Parathyroid adenoma (tissue), 2 donors: ENCODE data around the gene SLC6A13.

Experiments used
- H2AFZ ChIP-seq: fragments of 300-600 bp; sonication (generic); one replicate; pipeline ENCODE4 v1.7.0; 2017; ENCODE audit warnings: antibody characterized with exemption, mild to moderate bottlenecking
- H3K27ac ChIP-seq: fragments of 300-600 bp; sonication (generic); one replicate; pipeline ENCODE4 v1.7.0; 2017
- H3K27me3 ChIP-seq: fragments of 300-600 bp; sonication (generic); one replicate; pipeline ENCODE4 v1.7.0; 2017; ENCODE audit warnings: low read length; ENCODE audit not compliant: control insufficient read depth, insufficient read depth
- H3K36me3 ChIP-seq: fragments of 300-600 bp; sonication (generic); one replicate; pipeline ENCODE4 v1.7.0; 2017; ENCODE audit warnings: low read length; ENCODE audit not compliant: control insufficient read depth, insufficient read depth
- H3K4me1 ChIP-seq: fragments of 300-600 bp; sonication (generic); one replicate; pipeline ENCODE4 v1.7.0; 2017; ENCODE audit warnings: control low read depth
- H3K4me2 ChIP-seq: fragments of 300-600 bp; sonication (generic); one replicate; pipeline ENCODE4 v1.7.0; 2017; ENCODE audit warnings: low read length
- H3K4me3 ChIP-seq: fragments of 300-600 bp; sonication (generic); one replicate; pipeline ENCODE4 v1.7.0; 2017; ENCODE audit warnings: low read depth, low read length
- H3K79me2 ChIP-seq: fragments of 300-600 bp; sonication (generic); one replicate; pipeline ENCODE4 v1.7.0; 2017; ENCODE audit warnings: control low read depth
- H3K9ac ChIP-seq: fragments of 300-600 bp; sonication (generic); one replicate; pipeline ENCODE4 v1.7.0; 2017; ENCODE audit warnings: mild to moderate bottlenecking
- H3K9me3 ChIP-seq: fragments of 300-600 bp; sonication (generic); one replicate; pipeline ENCODE4 v1.7.0; 2017; ENCODE audit warnings: low read length; ENCODE audit not compliant: control insufficient read depth
- TF ChIP-seq, protein P1 (sequence below): fragments of 300-600 bp; sonication (generic); IDR thresholded peaks from one replicate; pipeline ENCODE4 v1.7.0; 2017; ENCODE audit warnings: antibody characterized with exemption, mild to moderate bottlenecking
- donor health status: primary hyperparathyroidism.

Gene SLC6A13

GRCh38 chr12:224330-224729 is 38.3 kb downstream of the SLC6A13 start:
- Histone ChIP-seq H3K79me2 (no peaks in the 10 kb centered on the region), H3K27me3 (no peaks in the 10 kb centered on the region), H2AFZ (no peak overlapping the region), H3K27ac (no peak overlapping the region), H3K9ac (no peak overlapping the region), H3K4me1 (peaks cover 22% of the 10 kb centered on the region), H3K4me3 (no peak overlapping the region), H3K36me3 (no peaks in the 10 kb centered on the region), H3K9me3 (no peaks in the 10 kb centered on the region), H3K4me2 (no peak overlapping the region)
- TF ChIP-seq, protein P1, sequence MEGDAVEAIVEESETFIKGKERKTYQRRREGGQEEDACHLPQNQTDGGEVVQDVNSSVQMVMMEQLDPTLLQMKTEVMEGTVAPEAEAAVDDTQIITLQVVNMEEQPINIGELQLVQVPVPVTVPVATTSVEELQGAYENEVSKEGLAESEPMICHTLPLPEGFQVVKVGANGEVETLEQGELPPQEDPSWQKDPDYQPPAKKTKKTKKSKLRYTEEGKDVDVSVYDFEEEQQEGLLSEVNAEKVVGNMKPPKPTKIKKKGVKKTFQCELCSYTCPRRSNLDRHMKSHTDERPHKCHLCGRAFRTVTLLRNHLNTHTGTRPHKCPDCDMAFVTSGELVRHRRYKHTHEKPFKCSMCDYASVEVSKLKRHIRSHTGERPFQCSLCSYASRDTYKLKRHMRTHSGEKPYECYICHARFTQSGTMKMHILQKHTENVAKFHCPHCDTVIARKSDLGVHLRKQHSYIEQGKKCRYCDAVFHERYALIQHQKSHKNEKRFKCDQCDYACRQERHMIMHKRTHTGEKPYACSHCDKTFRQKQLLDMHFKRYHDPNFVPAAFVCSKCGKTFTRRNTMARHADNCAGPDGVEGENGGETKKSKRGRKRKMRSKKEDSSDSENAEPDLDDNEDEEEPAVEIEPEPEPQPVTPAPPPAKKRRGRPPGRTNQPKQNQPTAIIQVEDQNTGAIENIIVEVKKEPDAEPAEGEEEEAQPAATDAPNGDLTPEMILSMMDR, result no peak

DNA sequence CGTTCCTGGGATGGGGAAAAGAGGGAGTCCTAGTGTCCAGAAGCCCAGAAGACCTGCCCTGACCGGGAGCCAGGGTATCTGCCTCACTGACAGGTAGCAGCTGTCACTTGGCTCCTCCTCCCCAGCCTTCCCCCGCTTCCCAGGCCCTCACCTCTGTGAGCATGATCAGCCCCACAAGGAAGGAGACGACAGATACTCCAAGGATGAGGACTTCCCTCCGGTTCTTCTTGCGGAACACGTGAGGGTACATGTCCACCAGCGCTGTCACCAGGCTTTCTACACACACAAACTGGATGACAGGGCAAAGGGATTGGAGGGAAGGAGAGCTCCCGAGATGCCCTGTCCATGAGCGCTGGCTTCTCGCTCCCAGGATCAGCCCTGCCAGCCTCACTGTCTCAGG is 38.8 kb downstream of the SLC6A13 start:
- H3K9ac ChIP-seq, result no peak overlapping the region
- no peaks in the 10 kb centered on the region for H3K36me3 ChIP-seq
- peaks cover 17% of the 10 kb centered on the region for H3K4me1 ChIP-seq

DNA sequence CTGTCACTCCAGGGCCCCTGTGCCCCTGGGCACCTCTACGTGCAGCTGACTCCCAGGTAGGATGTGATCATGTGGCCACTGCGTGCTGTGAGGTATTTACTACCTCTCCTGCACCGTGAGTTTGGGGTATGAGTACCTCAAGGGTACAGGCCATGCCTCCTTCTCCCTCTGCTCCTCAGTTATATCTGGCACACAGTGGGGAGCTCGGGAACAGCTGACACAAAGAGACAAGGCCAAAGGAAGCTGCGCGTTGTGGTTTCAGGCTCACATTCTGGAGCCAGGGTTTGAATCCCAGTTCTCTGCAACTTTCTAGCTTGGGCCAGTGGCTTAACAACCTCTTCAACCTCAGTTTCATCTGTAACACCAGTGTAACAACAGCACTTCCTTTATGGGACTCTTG is 40.9 kb downstream of the SLC6A13 start:
- no peaks in the 10 kb centered on the region for H3K79me2 ChIP-seq
- no peak overlapping the region for H3K4me2 ChIP-seq
- TF ChIP-seq, protein P1, result no peak
- H3K9me3 ChIP-seq, result no peaks in the 10 kb centered on the region
- H3K9ac ChIP-seq, result no peak overlapping the region
- no peak overlapping the region for H3K4me3 ChIP-seq
- H2AFZ ChIP-seq, result no peak overlapping the region
- H3K4me1 ChIP-seq, result no peaks in the 10 kb centered on the region
- no peaks in the 10 kb centered on the region for H3K36me3 ChIP-seq
- H3K27me3 ChIP-seq, result no peaks in the 10 kb centered on the region
- no peak overlapping the region for H3K27ac ChIP-seq

More for the DNA sequence above, 38.8 kb downstream of the SLC6A13 start:
- no peaks in the 10 kb centered on the region for H3K79me2 ChIP-seq
- no peak overlapping the region for H3K27ac ChIP-seq
- H2AFZ ChIP-seq, result no peak overlapping the region
- TF ChIP-seq, protein P1, result no peak
- H3K27me3 ChIP-seq, result no peaks in the 10 kb centered on the region
- no peaks in the 10 kb centered on the region for H3K9me3 ChIP-seq
- no peak overlapping the region for H3K4me2 ChIP-seq
- no peak overlapping the region for H3K4me3 ChIP-seq

- TF ChIP-seq, protein P1, result no peak
- Histone ChIP-seq H3K4me2 (no peak overlapping the region), H2AFZ (no peak overlapping the region), H3K27me3 (no peaks in the 10 kb centered on the region), H3K36me3 (no peaks in the 10 kb centered on the region), H3K9ac (no peak overlapping the region), H3K4me1 (no peaks in the 10 kb centered on the region), H3K4me3 (no peak overlapping the region), H3K79me2 (no peaks in the 10 kb centered on the region), H3K27ac (no peak overlapping the region), H3K9me3 (no peaks in the 10 kb centered on the region)
Measured at GRCh38 chr12:220946-221550, 41.6 kb downstream of the SLC6A13 start.

GRCh38 chr12:220491-220890 is 42.1 kb downstream of the SLC6A13 start:
- TF ChIP-seq, protein P1, result no peak
- Histone ChIP-seq H3K4me1 (no peaks in the 10 kb centered on the region), H3K27ac (no peak overlapping the region), H2AFZ (no peak overlapping the region), H3K9me3 (no peaks in the 10 kb centered on the region), H3K9ac (no peak overlapping the region), H3K27me3 (no peaks in the 10 kb centered on the region), H3K36me3 (no peaks in the 10 kb centered on the region), H3K79me2 (no peaks in the 10 kb centered on the region), H3K4me2 (no peak overlapping the region), H3K4me3 (no peak overlapping the region)
